Vagina (tissue), 2 donors: ENCODE results near the gene LIMCH1. TPM values are rescaled to one million over a fixed set of nuclear protein-coding genes. Genes with fewer than 3 reads are reported as not detected.

Experiments
- DNase-seq, 2 donors: peaks; one replicate each; pipeline ENCODE4 v3.0.0-alpha.2; 2017; ENCODE audit errors: extremely low spot score in 2 of 2
- H3K27ac ChIP-seq: fragments of 200-600 bp; sonication (generic); one replicate; pipeline ENCODE4 v1.5.1; 2019
- H3K27me3 ChIP-seq: fragments of 200-600 bp; sonication (generic); one replicate; pipeline ENCODE4 v1.5.1; 2019
- H3K36me3 ChIP-seq, 2 donors: fragments of 200-600 bp; sonication (generic); one replicate each; pipeline ENCODE4 v1.5.1; 2017 to 2019
- H3K4me1 ChIP-seq: fragments of 200-600 bp; sonication (generic); one replicate; pipeline ENCODE4 v1.5.1; 2019
- H3K4me3 ChIP-seq, 2 donors: fragments of 200-600 bp; sonication (generic); 1 replicate in 1 of 2; 2 replicates in 1 of 2; pipeline ENCODE4 v1.5.1; 2016 to 2019
- H3K9me3 ChIP-seq: fragments of 200-600 bp; sonication (generic); one replicate; pipeline ENCODE4 v1.5.1; 2019
- CTCF ChIP-seq, 3 experiments: fragments of 450-650 bp in 2 of 3; fragments of 200-600 bp in 1 of 3; sonication (generic) in 1 of 3; IDR thresholded peaks; one replicate each; pipeline ENCODE4 v1.5.1; 2017 to 2019; ENCODE audit warnings: antibody characterized with exemption in 3 of 3, mild to moderate bottlenecking in 2 of 3, moderate library complexity in 2 of 3
- POLR2A ChIP-seq, 2 donors: fragments of 450-650 bp; IDR thresholded peaks; one replicate each; pipeline ENCODE4 v1.6.1; 2017; ENCODE audit warnings: antibody characterized with exemption in 2 of 2, mild to moderate bottlenecking in 2 of 2, moderate library complexity in 2 of 2
- POLR2AphosphoS5 ChIP-seq, 2 donors: sonication (generic); formaldehyde crosslinking; IDR thresholded peaks; one replicate each; pipeline ENCODE4 v1.9.0; 2017; ENCODE audit warnings: antibody characterized with exemption in 2 of 2, mild to moderate bottlenecking in 2 of 2, low read depth in 1 of 2; ENCODE audit not compliant: insufficient read depth in 1 of 2
- intact Hi-C: fragments of 100-400 bp; cut with DNase I; formaldehyde crosslinking; loops from one replicate; pipeline ENCODE4 v1.15.1; 2023
- total RNA-seq: library from RNA; depleted of rRNA; stranded (reverse); fragments of >200 nt; gene quantifications from one replicate; pipeline ENCODE4 v1.2.3, GENCODE V29; 2016

The LIMCH1 gene
- total RNA-seq, 1 donor from 2014 or later = 17.9 TPM

- H3K4me1 ChIP-seq = peaks cover 16% of the 10 kb centered on the region
- H3K4me3 ChIP-seq = no peak overlapping the region
- no peaks in the 10 kb centered on the region for H3K36me3 ChIP-seq
- no peak overlapping the region for H3K27ac ChIP-seq
- intact Hi-C loops = no loop called here
- H3K27me3 ChIP-seq = no peaks in the 10 kb centered on the region
- DNase-seq = no peak
- no peaks in the 10 kb centered on the region for H3K9me3 ChIP-seq
- no peak for TF ChIP-seq POLR2A (IDR thresholded peaks at IDR 0.05)
- no peak for TF ChIP-seq CTCF (IDR thresholded peaks at IDR 0.05)
- no peak for TF ChIP-seq POLR2AphosphoS5 (IDR thresholded peaks at IDR 0.05; ENCODE audit: insufficient read depth in 1 of 2, low read depth in 1 of 2)
Measured at GRCh38 chr4:41541687-41542094, 3.7 kb downstream of the LIMCH1 start.

GRCh38 chr4:41542526-41543275 lies 4.7 kb downstream of the LIMCH1 start:
- Histone ChIP-seq H3K27me3 (no peaks in the 10 kb centered on the region), H3K27ac (no peak overlapping the region), H3K9me3 (no peaks in the 10 kb centered on the region), H3K4me1 (peaks cover 16% of the 10 kb centered on the region), H3K36me3 (no peaks in the 10 kb centered on the region), H3K4me3 (no peak overlapping the region)
- intact Hi-C loops = no loop called here
- no peak for TF ChIP-seq POLR2A (IDR thresholded peaks at IDR 0.05)
- no peak for TF ChIP-seq POLR2AphosphoS5 (IDR thresholded peaks at IDR 0.05; ENCODE audit: insufficient read depth in 1 of 2, low read depth in 1 of 2)
- no peak for TF ChIP-seq CTCF (IDR thresholded peaks at IDR 0.05)
- DNase-seq = no peak

- Histone ChIP-seq H3K27me3 (no peaks in the 10 kb centered on the region), H3K4me3 (no peak overlapping the region), H3K27ac (no peak overlapping the region), H3K36me3 (no peaks in the 10 kb centered on the region), H3K9me3 (no peaks in the 10 kb centered on the region), H3K4me1 (no peaks in the 10 kb centered on the region)
- no peak for DNase-seq
- intact Hi-C loops = no loop called here
- TF ChIP-seq POLR2A (IDR thresholded peaks at IDR 0.05) = no peak
- TF ChIP-seq CTCF (IDR thresholded peaks at IDR 0.05) = no peak
- TF ChIP-seq POLR2AphosphoS5 (IDR thresholded peaks at IDR 0.05; ENCODE audit: insufficient read depth in 1 of 2, low read depth in 1 of 2) = no peak
Measured at GRCh38 chr4:41545238-41545637, 7.3 kb downstream of the LIMCH1 start.

GRCh38 chr4:41546638-41547037 lies 8.7 kb downstream of the LIMCH1 start:
- DNase-seq = no peak
- Histone ChIP-seq H3K9me3 (no peaks in the 10 kb centered on the region), H3K27me3 (no peaks in the 10 kb centered on the region), H3K36me3 (no peaks in the 10 kb centered on the region), H3K4me1 (no peaks in the 10 kb centered on the region), H3K4me3 (no peak overlapping the region), H3K27ac (no peak overlapping the region)
- no peak for TF ChIP-seq POLR2AphosphoS5 (IDR thresholded peaks at IDR 0.05; ENCODE audit: insufficient read depth in 1 of 2, low read depth in 1 of 2)
- no peak for TF ChIP-seq CTCF (IDR thresholded peaks at IDR 0.05)
- no peak for TF ChIP-seq POLR2A (IDR thresholded peaks at IDR 0.05)
- intact Hi-C loops = no loop called here

GRCh38 chr4:41548305-41548880 lies 10.4 kb downstream of the LIMCH1 start:
- intact Hi-C loops = no loop called here
- no peaks in the 10 kb centered on the region for H3K9me3 ChIP-seq

More at GRCh38 chr4:41548305-41548880, 10.4 kb downstream of the LIMCH1 start:
- no peaks in the 10 kb centered on the region for H3K27me3 ChIP-seq
- TF ChIP-seq POLR2AphosphoS5 (IDR thresholded peaks at IDR 0.05; ENCODE audit: insufficient read depth in 1 of 2, low read depth in 1 of 2) (no peak), POLR2A (IDR thresholded peaks at IDR 0.05) (no peak), CTCF (IDR thresholded peaks at IDR 0.05) (no peak)
- no peak overlapping the region for H3K4me3 ChIP-seq
- H3K27ac ChIP-seq = no peak overlapping the region
- H3K4me1 ChIP-seq = no peaks in the 10 kb centered on the region
- DNase-seq = no peak
- H3K36me3 ChIP-seq = no peaks in the 10 kb centered on the region
